Right lobe of liver (tissue), 6 donors: ENCODE measurements around the gene COX6A2. TPM values are rescaled to one million over a fixed set of nuclear protein-coding genes. Genes with fewer than 3 reads are reported as not detected.
A peak's percentile ranks its signal among the peaks of the same experiment; 100 is the strongest.

Experiments used
- ATAC-seq, 4 donors: fragments of 200-7000 bp; cut with Tn5 transposase; one replicate each; pipeline ENCODE4 v1.9.1; 2020; ENCODE audit warnings: mild to moderate bottlenecking in 4 of 4, moderate library complexity in 4 of 4
- DNase-seq, 3 donors: peaks; one replicate each; pipeline ENCODE4 v3.0.0-alpha.2; 2020
- H3K27ac ChIP-seq, 3 donors: fragments of 200-600 bp; one replicate each; pipeline ENCODE4 v1.8.0; 2022
- H3K27me3 ChIP-seq, 2 donors: fragments of 200-600 bp; one replicate each; pipeline ENCODE4 v1.8.0; 2022
- H3K36me3 ChIP-seq, 4 donors: fragments of 200-600 bp; sonication (generic) in 1 of 4; one replicate each; pipeline versions ENCODE4 v1.5.1 to v1.8.0; 2017 to 2022; ENCODE audit warnings: control low read depth in 1 of 4
- H3K4me1 ChIP-seq, 4 donors: fragments of 200-600 bp; sonication (generic) in 1 of 4; one replicate each; pipeline versions ENCODE4 v1.5.1 to v1.8.0; 2017 to 2022; ENCODE audit warnings: control low read depth in 1 of 4
- H3K4me3 ChIP-seq, 3 donors: fragments of 200-600 bp; one replicate each; pipeline ENCODE4 v1.8.0; 2022
- H3K9me3 ChIP-seq, 4 donors: fragments of 200-600 bp; sonication (generic) in 1 of 4; one replicate each; pipeline versions ENCODE4 v1.5.1 to v1.8.0; 2017 to 2022; ENCODE audit warnings: control low read depth in 1 of 4
- CTCF ChIP-seq, 4 donors: fragments of 200-600 bp in 3 of 4; fragments of 450-650 bp in 1 of 4; IDR thresholded peaks; one replicate each; pipeline versions ENCODE4 v1.5.1 to v1.8.0; 2016 to 2022; ENCODE audit warnings: antibody characterized with exemption in 4 of 4, mild to moderate bottlenecking in 2 of 4
- POLR2A ChIP-seq: fragments of 450-650 bp; IDR thresholded peaks from one replicate; pipeline ENCODE4 v1.6.1; 2017; ENCODE audit warnings: antibody characterized with exemption, mild to moderate bottlenecking
- WGBS: methylation state at CpG from one replicate; pipeline ENCODE4 v1.1.6; 2018; ENCODE audit warnings: low coverage, low lambda C conversion rate; ENCODE audit not compliant: insufficient coverage; ENCODE audit errors: missing lambda C conversion rate; 5-methylcytosine and 5-hydroxymethylcytosine counted together
- intact Hi-C, 2 donors: fragments of 100-400 bp; cut with DNase I; formaldehyde crosslinking; loops; one replicate each; pipeline versions ENCODE4 v1.11.2 to v1.14.1; 2022
- total RNA-seq, 6 experiments: library from RNA; depleted of rRNA in 2 of 6; stranded (reverse); fragments of >200 nt in 2 of 6; fragmentation: NEBNext Ultra II Directional in 3 of 6; extraction: Animal tissue kit (Norgen Biotek cat#: 25700) in 3 of 6; gene quantifications; one replicate each; pipeline versions ENCODE4 v1.1.0 to v1.2.4, GENCODE V29; 2016 to 2023
- donor health status: DM: no; HTN: yes; CAD: no.
- donor health status: DM: no; HTN: no; CAD: no.
- donor health status: DM: no; HTN: no; CAD: no.
- donor health status: DM: no; HTN: yes; CAD: no.
- donor health status: DM: no; HTN: yes; CAD: no.

The COX6A2 gene
- total RNA-seq, 6 experiments from 2014 or later = 4.1 to 6.0 (median 4.6) TPM; not detected in 2

DNA sequence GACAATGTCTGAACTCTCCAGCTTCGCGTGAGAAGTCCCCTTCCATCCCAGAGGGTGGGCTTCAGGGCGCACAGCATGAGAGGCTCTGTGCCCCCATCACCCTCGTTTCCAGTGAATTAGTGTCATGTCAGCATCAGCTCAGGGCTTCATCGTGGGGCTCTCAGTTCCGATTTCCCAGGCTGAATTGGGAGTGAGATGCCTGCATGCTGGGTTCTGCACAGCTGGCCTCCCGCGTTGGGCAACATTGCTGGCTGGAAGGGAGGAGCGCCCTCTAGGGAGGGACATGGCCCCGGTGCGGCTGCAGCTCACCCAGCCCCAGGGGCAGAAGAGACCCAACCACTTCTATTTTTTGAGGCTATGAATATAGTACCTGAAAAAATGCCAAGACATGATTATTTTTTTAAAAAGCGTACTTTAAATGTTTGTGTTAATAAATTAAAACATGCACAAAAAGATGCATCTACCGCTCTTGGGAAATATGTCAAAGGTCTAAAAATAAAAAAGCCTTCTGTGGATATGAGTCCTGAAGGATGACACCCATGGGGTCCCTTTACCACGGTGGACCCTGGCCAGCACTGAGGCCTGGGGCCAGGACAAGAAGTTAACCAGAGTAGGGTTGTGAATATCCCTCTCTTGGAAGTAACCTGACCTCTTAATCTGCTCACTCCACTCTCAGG lies 45.5 kb downstream of the COX6A2 start:
- peak in 2 of 3 donors; percentile 74 to 77 for DNase-seq
- H3K36me3 ChIP-seq = no peaks in the 10 kb centered on the region
- no peaks in the 10 kb centered on the region for H3K27me3 ChIP-seq
- no peak overlapping the region for H3K4me3 ChIP-seq
- 12% methylated on average over 9 of the region's 14 CpGs for WGBS
- peaks cover 0 to 7% (median 0%) of the 10 kb centered on the region in 4 donors for H3K4me1 ChIP-seq
- intact Hi-C loops = no loop called here
- no peaks in the 10 kb centered on the region for H3K9me3 ChIP-seq
- no peak overlapping the region for H3K27ac ChIP-seq
- ATAC-seq = peak; percentile 66 to 89 (median 78)
- no peak for TF ChIP-seq POLR2A
- peak; percentile 50 to 71 (median 64) for TF ChIP-seq CTCF (IDR thresholded peaks at IDR 0.05)

GRCh38 chr16:31380201-31380600 lies 48.0 kb downstream of the COX6A2 start:
- TF ChIP-seq POLR2A (no peak), CTCF (IDR thresholded peaks at IDR 0.05) (no peak)
- no peak overlapping the region for H3K27ac ChIP-seq
- WGBS = 70% methylated on average over 2 of the region's 12 CpGs
- no peak for DNase-seq
- no peak for ATAC-seq
- no peaks in the 10 kb centered on the region for H3K4me1 ChIP-seq
- H3K27me3 ChIP-seq = no peaks in the 10 kb centered on the region
- intact Hi-C loops = no loop called here
- no peak overlapping the region for H3K4me3 ChIP-seq
- no peaks in the 10 kb centered on the region for H3K36me3 ChIP-seq
- H3K9me3 ChIP-seq = no peaks in the 10 kb centered on the region

Other genes with a start within 250 kb of the COX6A2 start
- 10 to 100 TPM; 18.7 to 69.7 (median 40.4) TPM for gene FUS, start 248.2 kb downstream of the COX6A2 start, total RNA-seq
- 10 to 100 TPM in 3 of 6 experiments, 1 to 10 TPM in 3; 5.7 to 14.9 (median 9.6) TPM for gene PYCARD, start 225.6 kb downstream of the COX6A2 start, total RNA-seq
- under 1 TPM in 1 of 6 experiments, not detected in 5; 0.06 TPM for gene TRIM72, start 214.2 kb downstream of the COX6A2 start, total RNA-seq
- not detected for gene PYDC1, start 211.2 kb downstream of the COX6A2 start, total RNA-seq
- gene ITGAM, start 168.4 kb downstream of the COX6A2 start, total RNA-seq = 10 to 100 TPM in 1 of 6 experiments, 1 to 10 TPM in 5; 2.7 to 11.6 (median 4.3) TPM
- gene ITGAX, start 73.2 kb downstream of the COX6A2 start, total RNA-seq = 10 to 100 TPM in 1 of 6 experiments, 1 to 10 TPM in 5; 2.0 to 15.3 (median 5.2) TPM
- gene ITGAD, start 35.0 kb downstream of the COX6A2 start, total RNA-seq = 1 to 10 TPM in 1 of 6 experiments, under 1 TPM in 3, not detected in 2; 0.13 to 2.0 (median 0.69) TPM
- under 1 TPM; 0.19 to 0.68 (median 0.36) TPM for gene ZNF843, start 14.4 kb upstream of the COX6A2 start, total RNA-seq
- 10 to 100 TPM in 3 of 6 experiments, 1 to 10 TPM in 3; 3.9 to 20.9 (median 11.0) TPM for gene ARMC5, start 31.1 kb upstream of the COX6A2 start, total RNA-seq
- gene TGFB1I1, start 43.8 kb upstream of the COX6A2 start, total RNA-seq = 1 to 10 TPM; 1.9 to 7.9 (median 6.7) TPM
- under 1 TPM in 3 of 6 experiments, not detected in 3; 0.07 to 0.14 (median 0.12) TPM for gene SLC5A2, start 54.8 kb upstream of the COX6A2 start, total RNA-seq
- gene RUSF1, start 80.0 kb upstream of the COX6A2 start, total RNA-seq = 10 to 100 TPM; 35.8 to 70.3 (median 54.5) TPM
- 1 to 10 TPM in 3 of 6 experiments, under 1 TPM in 1, not detected in 2; 0.95 to 7.3 (median 3.0) TPM for gene AHSP, start 99.5 kb upstream of the COX6A2 start, total RNA-seq